HG03066 (cell line): ENCODE results near the gene RASSF1.
"Not testable (repeated sequence)": the region's sequence is repeated elsewhere in the genome, so short reads cannot be mapped to it uniquely, and the experiment has no call there.

ENCODE experiments used
- ATAC-seq: cut with Tn5 transposase; IDR thresholded peaks from one replicate; pipeline ENCODE4 v1.9.1; 2021; ENCODE audit warnings: low read depth; ENCODE audit not compliant: unreplicated experiment

Gene RASSF1

GRCh38 chr3:50290161-50290641 lies 50.4 kb downstream of the RASSF1 start:
- no peak for ATAC-seq

GRCh38 chr3:50289130-50289529 lies 51.5 kb downstream of the RASSF1 start:
- no peak for ATAC-seq

GRCh38 chr3:50288387-50289007 lies 52.1 kb downstream of the RASSF1 start:
- ATAC-seq, result no peak

DNA sequence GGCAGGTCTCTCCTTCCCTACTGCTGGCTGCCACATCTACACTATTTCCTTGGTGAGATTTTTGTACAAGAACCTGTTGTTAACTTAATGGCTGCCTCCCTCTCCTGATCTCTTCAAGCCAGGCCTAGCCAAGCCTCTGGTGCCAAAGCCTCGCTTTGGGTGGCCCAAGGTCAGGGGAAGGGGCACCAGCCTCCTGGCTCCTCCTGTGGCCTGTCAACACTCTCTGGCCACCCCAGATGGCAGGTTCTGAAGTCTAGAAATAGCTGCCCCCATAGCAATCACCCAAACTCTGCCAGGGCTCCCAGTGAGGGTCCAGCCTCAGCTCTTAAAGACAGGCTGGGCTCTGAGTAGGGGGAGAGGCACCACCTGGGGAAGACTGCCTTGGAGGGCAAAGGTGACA lies 53.4 kb downstream of the RASSF1 start:
- no peak for ATAC-seq

- ATAC-seq, result no peak
These were observed 54.1 kb downstream of the RASSF1 start for GRCh38 chr3:50286322-50287227.

DNA sequence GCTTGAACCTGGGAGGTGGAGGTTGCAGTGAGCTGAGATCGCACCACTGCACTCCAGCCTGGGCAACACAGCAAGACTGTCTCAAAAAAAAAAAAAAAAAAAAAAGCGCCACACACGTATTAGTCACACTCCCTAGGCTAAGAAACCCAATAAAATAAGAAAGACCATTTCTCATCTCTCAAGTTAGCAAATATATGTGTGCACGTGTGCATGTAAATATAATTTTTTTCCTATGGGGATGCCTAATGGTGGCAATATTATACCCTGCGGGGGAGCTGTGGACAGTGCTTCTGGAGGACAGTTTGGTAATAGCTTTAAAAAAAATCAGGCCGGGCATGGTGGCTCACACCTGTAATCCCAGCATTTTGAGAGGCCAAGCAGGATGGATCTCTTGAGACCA lies 56.5 kb downstream of the RASSF1 start:
- not testable (repeated sequence) for ATAC-seq
